Common myeloid progenitor, CD34-positive (primary cell): ENCODE results near the gene ZYG11A.

ENCODE experiments used
- CTCF ChIA-PET: fragments of 350-600 bp; sonication (Branson Sonifier 250); formaldehyde crosslinking; loops from one replicate; lab custom pipeline; 2021; ENCODE audit warnings: antibody characterized with exemption; lab: Charles Lee
- POLR2A ChIA-PET: fragments of 350-600 bp; sonication (Branson Sonifier 250); formaldehyde crosslinking; loops from one replicate; lab custom pipeline; 2021; ENCODE audit warnings: antibody characterized with exemption; lab: Charles Lee
- DNase-seq, 3 donors: peaks; one replicate each; pipeline versions ENCODE4 v3.0.0 to v3.0.0-alpha.2; 2013
- H3K27ac ChIP-seq, 2 experiments: 1 replicate in 1 of 2; 2 replicates in 1 of 2; pipeline ENCODE4 v1.7.0; 2013; ENCODE audit warnings: inconsistent platforms in 2 of 2, low read length in 2 of 2, mild to moderate bottlenecking in 2 of 2, low read depth in 1 of 2, moderate library complexity in 1 of 2; ENCODE audit not compliant: severe bottlenecking in 2 of 2, insufficient read depth in 1 of 2, poor library complexity in 1 of 2
- H3K27me3 ChIP-seq, 5 experiments: replicated peaks in 2 of 5; 1 replicate in 3 of 5; 2 replicates in 2 of 5; pipeline versions ENCODE4 v1.6.1 to v1.7.0; 2013; ENCODE audit warnings: low read length in 4 of 5, mild to moderate bottlenecking in 2 of 5, moderate library complexity in 2 of 5, inconsistent platforms in 1 of 5; ENCODE audit not compliant: insufficient read depth in 5 of 5, control insufficient read depth in 4 of 5
- H3K36me3 ChIP-seq, 4 experiments: 1 replicate in 2 of 4; 2 replicates in 2 of 4; pipeline versions ENCODE4 v1.6.1 to v1.7.0; 2013; ENCODE audit warnings: low read length in 3 of 4, control low read depth in 1 of 4, mild to moderate bottlenecking in 1 of 4; ENCODE audit not compliant: control insufficient read depth in 4 of 4, insufficient read depth in 4 of 4
- H3K4me1 ChIP-seq, 4 experiments: 1 replicate in 3 of 4; 2 replicates in 1 of 4; pipeline versions ENCODE4 v1.6.1 to v1.7.1; 2013; ENCODE audit warnings: low read length in 3 of 4, mild to moderate bottlenecking in 3 of 4, control low read depth in 1 of 4, inconsistent platforms in 1 of 4, moderate library complexity in 1 of 4; ENCODE audit not compliant: control insufficient read depth in 4 of 4, insufficient read depth in 4 of 4; ENCODE audit errors: control extremely low read depth in 1 of 4
- H3K4me3 ChIP-seq, 7 experiments: 1 replicate in 4 of 7; 2 replicates in 3 of 7; pipeline versions ENCODE4 v1.5.1 to v1.7.0; 2013; ENCODE audit warnings: mild to moderate bottlenecking in 7 of 7, low read length in 6 of 7, moderate library complexity in 6 of 7, inconsistent platforms in 2 of 7, low read depth in 2 of 7, control low read depth in 1 of 7; ENCODE audit not compliant: insufficient read depth in 4 of 7, control insufficient read depth in 1 of 7; ENCODE audit errors: extremely low read depth in 1 of 7
- H3K9me3 ChIP-seq, 5 experiments: 1 replicate in 4 of 5; 2 replicates in 1 of 5; pipeline versions ENCODE4 v1.6.1 to v1.7.1; 2013; ENCODE audit warnings: low read length in 4 of 5, mild to moderate bottlenecking in 2 of 5, inconsistent platforms in 1 of 5, low read depth in 1 of 5, moderate library complexity in 1 of 5; ENCODE audit not compliant: control insufficient read depth in 4 of 5, insufficient read depth in 2 of 5; ENCODE audit errors: control extremely low read depth in 1 of 5
- WGBS: methylation state at CpG from one replicate; pipeline ENCODE4 v1.1.5; 2013; ENCODE audit not compliant: insufficient coverage; 5-methylcytosine and 5-hydroxymethylcytosine counted together

Gene ZYG11A

DNA sequence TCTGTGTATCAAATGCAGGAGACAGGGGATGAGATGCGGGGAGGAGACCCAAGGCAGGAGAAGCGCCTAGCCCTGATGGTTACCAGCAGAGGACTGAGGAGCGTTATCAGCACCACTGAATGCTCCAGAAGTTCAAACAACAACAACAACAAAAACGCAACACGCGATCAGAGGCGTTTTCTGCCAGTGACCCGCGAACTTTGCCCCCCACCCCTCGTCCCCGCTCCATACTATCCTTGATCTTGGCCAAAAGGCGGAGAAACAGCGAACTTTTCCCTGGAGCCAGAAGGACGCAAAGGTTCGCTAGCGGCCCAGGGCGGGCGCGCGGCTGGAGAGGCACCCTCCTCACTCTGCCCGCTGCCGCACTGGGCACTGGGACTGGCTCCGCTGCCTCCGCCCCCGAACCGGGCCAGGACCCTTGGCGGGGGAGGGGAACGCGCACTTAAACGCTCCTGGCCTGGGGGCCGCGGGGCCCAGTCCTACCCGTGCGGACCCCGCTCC is 78.3 kb downstream of the ZYG11A start:
- no peak for DNase-seq
- H3K9me3 ChIP-seq: no peaks in the 10 kb centered on the region
- no peak overlapping the region for H3K27ac ChIP-seq
- POLR2A ChIA-PET: no interaction called here
- no peaks in the 10 kb centered on the region for H3K36me3 ChIP-seq
- peak overlapping the region in 4 of 7 experiments; percentile 53 to 74 (median 64) for H3K4me3 ChIP-seq
- WGBS: 69% methylated on average over 26 of the region's 35 CpGs
- peaks cover 0 to 11% (median 8%) of the 10 kb centered on the region in 4 experiments for H3K4me1 ChIP-seq
- peaks cover 0 to 44% (median 13%) of the 10 kb centered on the region in 5 experiments for H3K27me3 ChIP-seq
- CTCF ChIA-PET: interaction anchor here (0.7 to 1.8 kb wide), 4 partner anchors 8 to 26 kb away, joined by 3 to 4 read pairs (median 3); no protein-coding TSS in a partner anchor

DNA sequence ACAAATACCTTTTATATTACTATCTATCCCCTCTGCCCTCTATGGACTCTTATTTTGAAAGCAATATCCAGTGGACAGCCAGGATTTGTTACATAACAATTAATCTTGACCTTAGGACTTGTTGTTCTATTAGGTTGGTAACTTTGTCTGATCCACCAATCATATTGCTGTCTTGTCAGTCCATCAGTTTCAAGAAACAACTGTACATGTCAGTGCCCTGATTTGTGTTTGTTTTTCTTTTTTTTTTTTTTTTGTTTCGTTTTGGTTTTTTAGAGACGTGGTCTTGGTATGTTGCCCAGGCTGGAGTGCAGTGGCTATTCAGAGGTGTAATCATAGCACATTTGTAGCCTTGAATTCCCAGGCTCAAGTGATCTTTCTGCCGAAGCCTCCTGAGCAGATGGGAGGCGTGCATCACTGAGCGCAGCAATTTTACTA is 83.0 kb downstream of the ZYG11A start:
- DNase-seq: no peak
- peaks cover 3 to 25% (median 23%) of the 10 kb centered on the region in 4 experiments for H3K4me1 ChIP-seq
- no peak overlapping the region for H3K27ac ChIP-seq
- ChIA-PET POLR2A (no interaction called here), CTCF (interaction anchor here (1.6 kb wide), 1 partner anchor 20 kb away, joined by 5 read pairs; no protein-coding TSS in a partner anchor)
- no peaks in the 10 kb centered on the region for H3K9me3 ChIP-seq
- H3K4me3 ChIP-seq: no peak overlapping the region
- no peaks in the 10 kb centered on the region for H3K36me3 ChIP-seq
- peaks cover 0 to 59% (median 27%) of the 10 kb centered on the region in 5 experiments for H3K27me3 ChIP-seq
- 91% methylated on average over 4 of the region's 5 CpGs for WGBS

DNA sequence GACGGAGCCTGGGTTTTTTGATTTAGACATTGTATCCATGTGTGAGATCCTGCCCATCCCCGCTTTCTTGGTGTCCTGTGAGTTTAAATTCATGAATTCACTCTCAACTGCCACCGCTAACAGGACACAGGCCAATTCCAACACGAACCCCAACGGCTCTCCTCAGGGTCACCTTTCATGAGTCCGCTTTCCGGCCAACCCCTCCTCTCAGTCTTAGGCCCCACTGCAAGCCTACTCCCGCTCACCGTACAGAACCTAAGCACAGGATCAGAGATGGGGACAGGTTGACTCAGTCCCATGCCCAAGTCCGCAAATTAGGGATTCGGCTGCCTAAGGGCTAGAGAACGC is 84.3 kb downstream of the ZYG11A start:
- Histone ChIP-seq H3K4me3 (peak overlapping the region; percentile 25 to 85 (median 74)), H3K36me3 (no peaks in the 10 kb centered on the region), H3K27me3 (peaks cover 0 to 49% (median 27%) of the 10 kb centered on the region in 5 experiments), H3K4me1 (peaks cover 3 to 18% (median 15%) of the 10 kb centered on the region in 4 experiments), H3K9me3 (no peaks in the 10 kb centered on the region), H3K27ac (no peak overlapping the region)
- WGBS: 19% methylated on average over 12 of the region's 12 CpGs
- ChIA-PET CTCF (no interaction called here), POLR2A (no interaction called here)
- no peak for DNase-seq

DNA sequence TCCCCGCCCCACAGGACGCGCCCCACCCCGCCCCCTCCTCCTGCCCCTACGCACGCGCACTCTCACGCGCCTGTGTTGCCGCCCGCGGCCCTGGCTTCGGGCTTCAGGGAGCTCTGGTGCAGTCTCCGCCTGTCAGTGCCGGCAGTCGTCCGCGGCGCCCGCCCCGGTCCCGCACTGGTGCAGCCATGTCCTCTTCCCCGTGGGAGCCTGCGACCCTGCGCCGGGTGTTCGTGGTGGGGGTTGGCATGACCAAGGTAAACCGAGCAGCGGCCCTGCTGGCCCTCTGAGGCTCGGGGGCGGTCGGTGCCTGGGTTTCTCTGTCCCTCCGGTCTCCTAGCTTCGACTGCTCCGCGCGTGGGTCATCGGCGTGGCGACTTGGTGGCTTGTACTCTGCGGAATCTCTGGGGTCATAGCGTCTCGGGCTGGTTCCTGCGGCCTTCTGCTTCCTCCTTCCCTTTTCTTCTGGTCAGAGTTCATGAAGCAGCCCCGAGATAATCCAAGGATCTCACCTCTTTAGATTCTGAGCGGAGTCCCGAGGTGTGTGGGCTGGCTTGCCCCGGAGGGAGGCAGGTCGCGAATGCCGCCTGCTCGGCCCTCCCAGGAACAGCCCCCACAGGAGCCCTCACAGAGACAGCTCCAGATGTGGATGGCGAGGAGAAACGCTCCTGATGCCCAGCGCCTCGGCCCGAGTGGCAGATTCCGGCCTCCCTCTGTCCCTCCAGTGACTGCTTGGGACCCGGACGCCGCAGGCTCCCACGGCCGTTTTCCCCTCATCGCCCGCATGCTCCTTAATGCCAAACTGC is 84.9 kb downstream of the ZYG11A start, which contains the start of gene SCP2:
Gene SCP2, plus strand, starts transcription at position 65 of the 803 bp plus-strand sequence. Its CDS starts 121 bp downstream, at position 186.
- Histone ChIP-seq H3K36me3 (no peaks in the 10 kb centered on the region), H3K27me3 (peaks cover 0 to 44% (median 27%) of the 10 kb centered on the region in 5 experiments), H3K27ac (no peak within 1 kb of the TSS), H3K4me1 (peaks cover 3 to 16% (median 14%) of the 10 kb centered on the region in 4 experiments), H3K4me3 (peak within 1 kb of the TSS; percentile 25 to 85 (median 74)), H3K9me3 (no peaks in the 10 kb centered on the region)
- WGBS: under 1% methylated on average over 52 of the region's 65 CpGs
- ChIA-PET CTCF (no interaction called here), POLR2A (no interaction called here)
- peak; percentile 50 to 66 (median 61) for DNase-seq

DNA sequence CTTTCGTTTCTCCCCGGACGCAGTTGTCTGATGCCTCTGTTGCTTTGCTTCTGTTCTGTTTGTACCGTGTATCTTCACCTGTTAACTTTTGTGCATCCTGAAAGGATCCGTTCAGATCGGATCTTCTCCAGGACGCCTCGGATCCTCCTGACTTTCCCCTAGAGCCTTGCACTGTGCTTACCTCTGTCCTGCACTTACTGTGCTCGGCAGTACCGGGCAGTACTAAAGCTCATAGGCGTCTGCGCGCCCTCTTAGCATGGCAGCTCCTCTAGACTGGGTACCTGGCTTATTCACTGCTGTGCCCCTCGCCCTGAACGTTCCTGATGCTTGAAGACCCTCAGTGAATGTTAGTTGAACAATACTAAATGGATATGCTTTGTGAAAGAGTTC is 85.5 kb downstream of the ZYG11A start:
- no peaks in the 10 kb centered on the region for H3K9me3 ChIP-seq
- DNase-seq: no peak
- no peak overlapping the region for H3K27ac ChIP-seq
- peaks cover 0 to 38% (median 23%) of the 10 kb centered on the region in 5 experiments for H3K27me3 ChIP-seq
- H3K4me1 ChIP-seq: peaks cover 3 to 16% (median 14%) of the 10 kb centered on the region in 4 experiments
- ChIA-PET CTCF (no interaction called here), POLR2A (no interaction called here)
- peak overlapping the region; percentile 25 to 85 (median 74) for H3K4me3 ChIP-seq
- 28% methylated on average over 15 of the region's 15 CpGs for WGBS
- no peaks in the 10 kb centered on the region for H3K36me3 ChIP-seq

DNA sequence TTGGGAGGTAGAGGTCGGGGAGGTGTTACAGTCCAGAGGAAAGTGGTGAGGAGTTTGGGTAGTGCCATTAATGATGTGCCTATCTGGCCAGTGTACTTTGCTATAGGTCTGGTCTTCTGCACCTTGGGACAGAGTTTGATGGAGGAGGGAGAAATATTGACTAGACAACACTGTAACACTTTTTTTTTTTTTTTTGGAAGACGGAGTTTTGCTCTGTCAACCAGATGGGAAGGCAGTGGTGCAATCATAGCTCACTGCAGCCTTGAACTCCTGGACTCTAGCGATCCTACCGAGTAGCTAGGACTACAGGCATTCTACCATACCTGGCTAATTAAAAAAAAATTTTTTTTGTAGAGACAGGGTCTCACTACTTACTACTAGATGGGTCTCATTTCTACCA is 86.5 kb downstream of the ZYG11A start:
- WGBS: 100% methylated on average over 1 of the region's 4 CpGs
- POLR2A ChIA-PET: no interaction called here
- Histone ChIP-seq H3K4me1 (peaks cover 3 to 16% (median 14%) of the 10 kb centered on the region in 4 experiments), H3K36me3 (no peaks in the 10 kb centered on the region), H3K27me3 (peaks cover 0 to 31% (median 23%) of the 10 kb centered on the region in 5 experiments), H3K4me3 (no peak overlapping the region), H3K9me3 (no peaks in the 10 kb centered on the region), H3K27ac (no peak overlapping the region)
- no peak for DNase-seq
- CTCF ChIA-PET: interaction anchor here (1.2 kb wide), 1 partner anchor 9 kb away, joined by 3 read pairs; no protein-coding TSS in a partner anchor
